SK-N-SH treated with all-trans-retinoic acid at 6 μM for 48 hours (cell line): ENCODE data around the gene CYP39A1.

ENCODE experiments used
- ATAC-seq: fragments of 200-7000 bp; cut with Tn5 transposase; 3 replicates; pipeline ENCODE4 v1.9.1; 2020; ENCODE audit warnings: mild to moderate bottlenecking, moderate library complexity
- ARNTL ChIP-seq: fragments of 450-650 bp; formaldehyde crosslinking; IDR thresholded peaks from 2 replicates; pipeline ENCODE4 v1.5.0; 2020; ENCODE audit warnings: low read depth, mild to moderate bottlenecking, moderate library complexity, borderline replicate concordance
- BACH2 ChIP-seq: fragments of 250-450 bp; sonication (Bioruptor Pico); IDR thresholded peaks from 2 replicates; pipeline ENCODE4 v1.9.0; 2021; ENCODE audit warnings: mild to moderate bottlenecking, borderline replicate concordance
- CREB5 ChIP-seq: fragments of 250-450 bp; sonication (Bioruptor Pico); IDR thresholded peaks from 2 replicates; pipeline ENCODE4 v1.5.1; 2020; ENCODE audit warnings: low read depth, mild to moderate bottlenecking, moderate library complexity
- CSDC2 ChIP-seq: fragments of 250-450 bp; sonication (Bioruptor Pico); IDR thresholded peaks from 2 replicates; pipeline ENCODE4 v1.5.0; 2020; ENCODE audit warnings: mild to moderate bottlenecking, moderate library complexity
- CSRNP3 ChIP-seq: fragments of 250-450 bp; sonication (Bioruptor Pico); IDR thresholded peaks from 2 replicates; pipeline ENCODE4 v1.5.1; 2021; ENCODE audit warnings: mild to moderate bottlenecking, moderate library complexity
- ESRRG ChIP-seq: fragments of 250-450 bp; sonication (Bioruptor Pico); IDR thresholded peaks from 2 replicates; pipeline ENCODE4 v1.6.1; 2021; ENCODE audit warnings: mild to moderate bottlenecking
- GLIS3 ChIP-seq: fragments of 250-450 bp; sonication (Bioruptor Pico); IDR thresholded peaks from 2 replicates; pipeline ENCODE4 v1.5.0; 2020; ENCODE audit warnings: mild to moderate bottlenecking, moderate library complexity
- ISL1 ChIP-seq: fragments of 250-450 bp; sonication (Bioruptor Pico); IDR thresholded peaks from 2 replicates; pipeline ENCODE4 v2.1.2; 2022; ENCODE audit warnings: mild to moderate bottlenecking, moderate library complexity
- PATZ1 ChIP-seq: fragments of 250-450 bp; sonication (Bioruptor Pico); IDR thresholded peaks from 2 replicates; pipeline ENCODE4 v1.8.0; 2020; ENCODE audit warnings: mild to moderate bottlenecking, moderate library complexity, borderline replicate concordance
- POU6F1 ChIP-seq: fragments of 250-450 bp; sonication (Bioruptor Pico); IDR thresholded peaks from 2 replicates; pipeline ENCODE4 v1.8.0; 2021; ENCODE audit warnings: low read depth, mild to moderate bottlenecking, moderate library complexity, borderline replicate concordance
- PPARA ChIP-seq: fragments of 250-450 bp; sonication (Bioruptor Pico); IDR thresholded peaks from 2 replicates; pipeline ENCODE4 v1.5.0; 2020; ENCODE audit warnings: mild to moderate bottlenecking, borderline replicate concordance
- RARB ChIP-seq: fragments of 250-450 bp; sonication (Bioruptor Pico); IDR thresholded peaks from 2 replicates; pipeline ENCODE4 v1.8.0; 2021; ENCODE audit warnings: mild to moderate bottlenecking, moderate library complexity
- SNAI2 ChIP-seq: fragments of 250-450 bp; sonication (Bioruptor Pico); IDR thresholded peaks from 2 replicates; pipeline ENCODE4 v1.5.0; 2020; ENCODE audit warnings: mild to moderate bottlenecking, moderate library complexity
- TCF4 ChIP-seq: fragments of 250-450 bp; sonication (Bioruptor Pico); IDR thresholded peaks from 2 replicates; pipeline ENCODE4 v1.8.0; 2021; ENCODE audit warnings: mild to moderate bottlenecking, moderate library complexity, borderline replicate concordance
- TOX ChIP-seq: fragments of 250-450 bp; sonication (Bioruptor Pico); IDR thresholded peaks from 2 replicates; pipeline ENCODE4 v1.8.0; 2021; ENCODE audit warnings: mild to moderate bottlenecking, moderate library complexity, borderline replicate concordance
- TSHZ2 ChIP-seq: fragments of 250-450 bp; sonication (Bioruptor Pico); IDR thresholded peaks from 2 replicates; pipeline ENCODE4 v1.5.0; 2020; ENCODE audit warnings: mild to moderate bottlenecking, moderate library complexity
- ZC3H10 ChIP-seq: fragments of 250-450 bp; sonication (Bioruptor Pico); IDR thresholded peaks from 2 replicates; pipeline ENCODE4 v1.5.1; 2021; ENCODE audit warnings: mild to moderate bottlenecking, moderate library complexity
- ZFP3 ChIP-seq: fragments of 250-450 bp; sonication (Bioruptor Pico); IDR thresholded peaks from 2 replicates; pipeline ENCODE4 v1.5.0; 2020; ENCODE audit warnings: mild to moderate bottlenecking, moderate library complexity
- ZFP30 ChIP-seq: fragments of 450-650 bp; formaldehyde crosslinking; IDR thresholded peaks from 2 replicates; pipeline ENCODE4 v1.5.0; 2022; ENCODE audit warnings: mild to moderate bottlenecking, moderate library complexity
- ZNF565 ChIP-seq: fragments of 450-650 bp; formaldehyde crosslinking; conservative IDR thresholded peaks from 2 replicates; pipeline ENCODE4 v1.5.0; 2020; ENCODE audit warnings: low read depth, mild to moderate bottlenecking, moderate library complexity
- ZNF70 ChIP-seq: fragments of 450-650 bp; formaldehyde crosslinking; IDR thresholded peaks from 2 replicates; pipeline ENCODE4 v1.5.0; 2020; ENCODE audit warnings: mild to moderate bottlenecking, moderate library complexity
- ZNF8 ChIP-seq: fragments of 450-650 bp; formaldehyde crosslinking; IDR thresholded peaks from 2 replicates; pipeline ENCODE4 v1.5.0; 2020; ENCODE audit warnings: mild to moderate bottlenecking, moderate library complexity

The CYP39A1 gene

GRCh38 chr6:46652603-46653438, at the start of gene CYP39A1, which contains the start of gene SLC25A27:
CYP39A1 (minus strand) TSS chr6:46652818; CDS start chr6:46652582, 236 bp downstream.
SLC25A27 (plus strand) TSS chr6:46652975; CDS start chr6:46653193, 218 bp downstream.
- no peak for TF ChIP-seq PATZ1 (CRISPR knock-in tag)
- no peak for TF ChIP-seq TOX (CRISPR knock-in tag)
- no peak for TF ChIP-seq RARB
- TF ChIP-seq ZFP30 = no peak
- TF ChIP-seq BACH2 (CRISPR knock-in tag) = no peak
- TF ChIP-seq ZFP3 (CRISPR knock-in tag) = no peak
- no peak for TF ChIP-seq CSRNP3 (CRISPR knock-in tag)
- no peak for TF ChIP-seq GLIS3
- no peak for TF ChIP-seq TSHZ2
- TF ChIP-seq ZNF565 (CRISPR knock-in tag) = no peak
- TF ChIP-seq ZC3H10 (CRISPR knock-in tag) = no peak
- TF ChIP-seq SNAI2 (CRISPR knock-in tag) = no peak
- TF ChIP-seq ARNTL (CRISPR knock-in tag) = no peak
- no peak for TF ChIP-seq POU6F1
- no peak for TF ChIP-seq ZNF70 (CRISPR knock-in tag)
- no peak for TF ChIP-seq CREB5 (CRISPR knock-in tag)
- no peak for TF ChIP-seq PPARA (CRISPR knock-in tag)
- no peak for TF ChIP-seq ISL1 (CRISPR knock-in tag)
- no peak for TF ChIP-seq TCF4 (CRISPR knock-in tag)
- ATAC-seq = peak; percentile 99

GRCh38 chr6:46699970-46700369, 47.4 kb upstream of the CYP39A1 start:
- no peak for ATAC-seq

More at GRCh38 chr6:46699970-46700369, 47.4 kb upstream of the CYP39A1 start:
- no peak for TF ChIP-seq TCF4 (CRISPR knock-in tag)
- TF ChIP-seq ESRRG (CRISPR knock-in tag) = no peak
- TF ChIP-seq ZNF565 (CRISPR knock-in tag) = no peak
- no peak for TF ChIP-seq BACH2 (CRISPR knock-in tag)
- no peak for TF ChIP-seq GLIS3
- no peak for TF ChIP-seq ARNTL (CRISPR knock-in tag)
- TF ChIP-seq SNAI2 (CRISPR knock-in tag) = no peak
- TF ChIP-seq ZNF70 (CRISPR knock-in tag) = no peak
- TF ChIP-seq ZC3H10 (CRISPR knock-in tag) = no peak
- no peak for TF ChIP-seq CSDC2 (CRISPR knock-in tag)
- TF ChIP-seq TSHZ2 = no peak
- no peak for TF ChIP-seq ZNF8 (CRISPR knock-in tag)
- no peak for TF ChIP-seq ZFP30
- TF ChIP-seq ISL1 (CRISPR knock-in tag) = no peak
